ENCODE results near the gene SLC1A4. TPM values are rescaled to one million over a fixed set of nuclear protein-coding genes. Genes with fewer than 3 reads are reported as not detected.
"Not testable (repeated sequence)": the region's sequence is repeated elsewhere in the genome, so short reads cannot be mapped to it uniquely, and the experiment has no call there.

Gene SLC1A4
- total RNA-seq, 4 donors from 2014 or later, result 7.2 to 14.4 (median 12.2) TPM

DNA sequence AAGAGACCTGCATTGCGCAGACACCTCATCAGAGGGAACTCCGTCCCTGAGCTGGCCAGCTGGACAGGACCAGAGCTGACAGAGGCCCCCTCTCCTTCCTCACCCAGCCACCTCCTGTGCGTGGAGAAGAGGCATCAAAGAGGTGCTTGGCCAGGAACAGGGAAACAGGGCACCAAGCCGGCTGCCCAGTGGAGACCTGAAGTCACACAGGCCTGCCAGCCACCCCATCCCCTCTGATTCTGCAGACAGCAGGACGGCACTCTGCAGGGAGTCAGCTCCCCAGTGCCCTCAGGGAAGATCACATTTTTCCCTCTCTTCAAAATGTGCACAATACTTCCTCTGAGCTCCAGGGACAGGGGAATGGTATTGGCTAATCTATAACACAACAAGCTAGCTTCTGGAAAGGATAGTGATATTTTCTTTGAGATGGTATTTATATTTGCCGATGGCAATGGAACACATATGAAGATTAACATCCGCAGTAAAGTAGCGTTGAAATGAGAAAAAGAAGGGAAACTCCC, 30.5 kb downstream of the SLC1A4 start:
- no peaks in the 10 kb centered on the region for H3K27me3 ChIP-seq
- no peak overlapping the region for H3K27ac ChIP-seq
- DNase-seq (ENCODE audit: low spot score in 2 of 2), result no peak
- TF ChIP-seq, protein P1, sequence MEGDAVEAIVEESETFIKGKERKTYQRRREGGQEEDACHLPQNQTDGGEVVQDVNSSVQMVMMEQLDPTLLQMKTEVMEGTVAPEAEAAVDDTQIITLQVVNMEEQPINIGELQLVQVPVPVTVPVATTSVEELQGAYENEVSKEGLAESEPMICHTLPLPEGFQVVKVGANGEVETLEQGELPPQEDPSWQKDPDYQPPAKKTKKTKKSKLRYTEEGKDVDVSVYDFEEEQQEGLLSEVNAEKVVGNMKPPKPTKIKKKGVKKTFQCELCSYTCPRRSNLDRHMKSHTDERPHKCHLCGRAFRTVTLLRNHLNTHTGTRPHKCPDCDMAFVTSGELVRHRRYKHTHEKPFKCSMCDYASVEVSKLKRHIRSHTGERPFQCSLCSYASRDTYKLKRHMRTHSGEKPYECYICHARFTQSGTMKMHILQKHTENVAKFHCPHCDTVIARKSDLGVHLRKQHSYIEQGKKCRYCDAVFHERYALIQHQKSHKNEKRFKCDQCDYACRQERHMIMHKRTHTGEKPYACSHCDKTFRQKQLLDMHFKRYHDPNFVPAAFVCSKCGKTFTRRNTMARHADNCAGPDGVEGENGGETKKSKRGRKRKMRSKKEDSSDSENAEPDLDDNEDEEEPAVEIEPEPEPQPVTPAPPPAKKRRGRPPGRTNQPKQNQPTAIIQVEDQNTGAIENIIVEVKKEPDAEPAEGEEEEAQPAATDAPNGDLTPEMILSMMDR (IDR thresholded peaks at IDR 0.05), result no peak
- TF ChIP-seq EP300 (IDR thresholded peaks at IDR 0.05) (no peak), POLR2A (IDR thresholded peaks at IDR 0.05) (no peak)
- WGBS, 2 donors, result 67 to 84% methylated on average over 8 of the region's 8 CpGs
- H3K4me3 ChIP-seq, result no peak overlapping the region
- peaks cover 0 to 82% (median 0%) of the 10 kb centered on the region in 3 donors for H3K36me3 ChIP-seq
- H3K9me3 ChIP-seq, result no peaks in the 10 kb centered on the region
- no peaks in the 10 kb centered on the region for H3K4me1 ChIP-seq

DNA sequence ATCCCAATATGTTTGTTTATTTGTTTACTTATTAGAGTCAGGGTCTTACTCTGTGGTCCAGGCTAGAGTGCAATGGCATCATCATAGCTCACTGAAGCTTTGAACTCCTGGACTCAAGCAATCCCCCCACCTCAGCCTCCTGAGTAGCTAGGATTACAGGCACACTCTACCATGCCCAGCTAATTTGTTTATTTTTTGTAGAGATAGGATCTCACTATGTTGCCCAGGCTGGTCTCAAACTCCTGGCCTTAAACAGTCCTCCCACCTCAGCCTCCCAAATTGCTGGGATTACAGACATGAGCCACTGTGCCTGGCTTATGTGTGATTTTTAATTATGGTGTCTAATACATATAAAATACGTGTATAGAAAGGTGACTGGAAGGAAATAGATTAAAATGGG, 31.1 kb downstream of the SLC1A4 start:
- H3K4me3 ChIP-seq; DNase-seq (ENCODE audit: low spot score in 2 of 2); H3K27me3 ChIP-seq; H3K4me1 ChIP-seq; H3K27ac ChIP-seq; H3K9me3 ChIP-seq: not testable (repeated sequence)
- peaks cover 0 to 80% (median 0%) of the 10 kb centered on the region in 3 donors for H3K36me3 ChIP-seq
- 90 to 91% methylated on average over 1 of the region's 1 CpG for WGBS, 2 donors

DNA sequence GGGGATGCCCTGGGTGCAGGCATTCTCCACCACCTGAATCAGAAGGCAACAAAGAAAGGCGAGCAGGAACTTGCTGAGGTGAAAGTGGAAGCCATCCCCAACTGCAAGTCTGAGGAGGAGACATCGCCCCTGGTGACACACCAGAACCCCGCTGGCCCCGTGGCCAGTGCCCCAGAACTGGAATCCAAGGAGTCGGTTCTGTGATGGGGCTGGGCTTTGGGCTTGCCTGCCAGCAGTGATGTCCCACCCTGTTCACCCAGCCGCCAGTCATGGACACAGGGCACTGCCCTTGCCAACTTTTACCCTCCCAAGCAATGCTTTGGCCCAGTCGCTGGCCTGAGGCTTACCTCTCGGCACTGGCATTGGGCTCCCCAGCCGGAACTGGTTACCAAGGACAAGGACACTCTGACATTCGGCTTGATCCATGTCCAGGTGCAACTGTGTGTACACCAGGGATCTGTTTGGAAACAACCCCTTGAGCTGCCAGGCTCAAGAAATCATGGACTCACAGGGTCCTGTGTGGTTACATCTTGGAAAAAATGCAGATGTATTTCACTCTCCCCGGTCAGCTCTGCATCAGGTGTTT, 31.8 kb downstream of the SLC1A4 start:
- Histone ChIP-seq H3K27me3 (no peaks in the 10 kb centered on the region), H3K27ac (no peak overlapping the region), H3K36me3 (peaks cover 0 to 77% (median 0%) of the 10 kb centered on the region in 3 donors), H3K4me3 (no peak overlapping the region), H3K9me3 (no peaks in the 10 kb centered on the region), H3K4me1 (peaks cover 0 to 6% (median 0%) of the 10 kb centered on the region in 4 donors)
- 88 to 91% methylated on average over 8 to 11 of the region's 11 CpGs for WGBS, 2 donors
- no peak for DNase-seq (ENCODE audit: low spot score in 2 of 2)
- TF ChIP-seq EP300 (IDR thresholded peaks at IDR 0.05) (no peak), POLR2A (IDR thresholded peaks at IDR 0.05) (no peak)
- TF ChIP-seq, protein P1 (IDR thresholded peaks at IDR 0.05), result no peak

DNA sequence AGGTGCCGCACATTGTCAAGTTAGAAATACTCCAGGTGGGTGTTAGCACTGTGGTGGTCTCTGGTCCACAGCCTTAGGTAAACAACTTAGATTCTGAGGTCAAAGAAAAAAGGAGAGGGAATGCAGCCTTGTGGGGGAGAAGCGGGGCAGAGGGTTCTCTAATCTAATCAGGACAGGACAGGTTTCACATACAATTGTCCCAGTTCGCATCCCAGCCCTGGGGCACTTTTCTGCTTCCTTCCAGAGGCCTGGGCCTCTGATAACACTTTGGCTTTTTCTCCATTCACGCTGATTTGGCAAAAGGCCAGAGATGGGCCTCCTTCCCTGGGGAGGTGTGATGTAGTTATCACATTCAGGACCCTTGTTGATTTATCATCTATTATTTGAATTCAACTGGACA, 32.5 kb downstream of the SLC1A4 start:
- DNase-seq (ENCODE audit: low spot score in 2 of 2), result no peak

DNA sequence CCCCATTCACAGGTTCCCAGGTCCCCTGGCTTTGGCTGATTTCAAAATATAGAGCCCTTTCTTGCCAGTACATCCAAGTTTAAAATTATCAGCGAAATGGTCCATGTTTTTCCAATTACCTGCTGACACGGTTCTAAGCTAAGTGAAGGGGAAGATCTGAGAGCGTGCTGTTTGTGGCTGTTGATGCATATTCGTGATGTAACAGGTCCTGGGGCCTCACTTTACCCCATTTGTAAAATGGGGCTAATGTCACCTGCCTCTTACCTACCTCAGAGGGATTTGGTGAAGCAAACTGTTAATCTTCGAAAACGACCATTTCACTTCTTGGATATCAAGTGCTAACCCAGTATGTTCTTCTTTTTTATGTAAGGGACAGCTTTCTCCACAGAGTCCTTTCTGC, 33.0 kb downstream of the SLC1A4 start:
- 88 to 91% methylated on average over 6 of the region's 6 CpGs for WGBS, 2 donors
- H3K9me3 ChIP-seq, result no peaks in the 10 kb centered on the region
- peaks cover 0 to 66% (median 0%) of the 10 kb centered on the region in 3 donors for H3K36me3 ChIP-seq
- TF ChIP-seq, protein P1 (IDR thresholded peaks at IDR 0.05), result no peak
- no peak for TF ChIP-seq EP300 (IDR thresholded peaks at IDR 0.05)
- TF ChIP-seq POLR2A (IDR thresholded peaks at IDR 0.05), result no peak
- peaks cover 0 to 17% (median 0%) of the 10 kb centered on the region in 4 donors for H3K4me1 ChIP-seq
- H3K4me3 ChIP-seq, result no peak overlapping the region
- no peak for DNase-seq (ENCODE audit: low spot score in 2 of 2)
- H3K27me3 ChIP-seq, result no peaks in the 10 kb centered on the region
- no peak overlapping the region for H3K27ac ChIP-seq

More for the DNA sequence above, 32.5 kb downstream of the SLC1A4 start:
- Histone ChIP-seq H3K27me3 (no peaks in the 10 kb centered on the region), H3K9me3 (no peaks in the 10 kb centered on the region), H3K4me3 (no peak overlapping the region), H3K27ac (no peak overlapping the region), H3K36me3 (peaks cover 0 to 71% (median 0%) of the 10 kb centered on the region in 3 donors), H3K4me1 (peaks cover 0 to 13% (median 0%) of the 10 kb centered on the region in 4 donors)
- 72% methylated on average over 4 of the region's 4 CpGs for WGBS, 2 donors
- TF ChIP-seq EP300 (IDR thresholded peaks at IDR 0.05) (no peak), POLR2A (IDR thresholded peaks at IDR 0.05) (no peak)
- TF ChIP-seq, protein P1 (IDR thresholded peaks at IDR 0.05), result no peak

Data from tibial nerve (tissue), 4 donors.